ENCODE data around the gene IMP4. TPM values are rescaled to one million over a fixed set of nuclear protein-coding genes. Genes with fewer than 3 reads are reported as not detected.

IMP4 gene
- total and polyA plus RNA-seq, 2 of the 13 experiments (the other 11 are each of a cell fraction or from before 2014, with no cell fraction given), result 142 to 158 TPM

- TF ChIP-seq SOX6 (IDR thresholded peaks at IDR 0.05) (no peak), SOX6 (CRISPR knock-in tag; IDR thresholded peaks at IDR 0.05) (peak; percentile 70), EHMT2 (IDR thresholded peaks at IDR 0.05; ENCODE audit: borderline replicate concordance, low read depth, low read length) (no peak), ZNF569 (CRISPR knock-in tag; IDR thresholded peaks at IDR 0.05; ENCODE audit: borderline replicate concordance) (no peak; the same call in 1 of the 2 replicates), SIX1 (CRISPR knock-in tag; IDR thresholded peaks at IDR 0.05; ENCODE audit: borderline replicate concordance) (no peak), MLXIP (CRISPR knock-in tag; IDR thresholded peaks at IDR 0.05; ENCODE audit: borderline replicate concordance) (no peak; the same call in 1 of the 2 replicates), TAF15 (IDR thresholded peaks at IDR 0.05; ENCODE audit: low read depth, low read length, poor library complexity, severe bottlenecking) (peak; percentile 58), HOXD1 (CRISPR knock-in tag; IDR thresholded peaks at IDR 0.05) (0 out of 2 replicates have a peak, but pooled peaks have one; percentile 26), HOXA7 (CRISPR knock-in tag; IDR thresholded peaks at IDR 0.05) (no peak), ZSCAN9 (CRISPR knock-in tag; IDR thresholded peaks at IDR 0.05; ENCODE audit: borderline replicate concordance) (peak; percentile 59; the same call in 1 of the 2 replicates), MTERF4 (CRISPR knock-in tag; IDR thresholded peaks at IDR 0.05) (no peak; the same call in 1 of the 2 replicates), ZNF740 (CRISPR knock-in tag; IDR thresholded peaks at IDR 0.05) (no peak), JUND (CRISPR knock-in tag; IDR thresholded peaks at IDR 0.05) (no peak), ZNF784 (CRISPR knock-in tag; IDR thresholded peaks at IDR 0.05; ENCODE audit: borderline replicate concordance) (peak; percentile 83; the same call in 1 of the 2 replicates), RBFOX2 (IDR thresholded peaks at IDR 0.05; ENCODE audit: low read depth, low read length) (peak; percentile 88), RBAK (CRISPR knock-in tag; IDR thresholded peaks at IDR 0.05) (peak; percentile 17; the same call in 1 of the 2 replicates), IKZF4 (CRISPR knock-in tag; IDR thresholded peaks at IDR 0.05; ENCODE audit: borderline replicate concordance, low read depth, not compliant biosample characterization) (peak; percentile 75), TRIM24 (CRISPR knock-in tag; IDR thresholded peaks at IDR 0.05) (no peak), ZNF18 (CRISPR knock-in tag; IDR thresholded peaks at IDR 0.05; ENCODE audit: insufficient replicate concordance) (peak; percentile 93), ATF2 (CRISPR knock-in tag; IDR thresholded peaks at IDR 0.05) (no peak; the same call in 1 of the 2 replicates)
Observed at GRCh38 chr2:130342533-130343275, at the start of gene IMP4 (continued).
